NCI-H187 (cell line): Measurements from ENCODE around the gene GGA3.

Experiments
- DNase-seq, 2 experiments: peaks; one replicate each; lab custom pipeline; 2025; lab: John Stamatoyannopoulos, UW

The GGA3 gene

GRCh38 chr17:75246404-75246803 is 15.0 kb downstream of the GGA3 start:
- DNase-seq: no peak

DNA sequence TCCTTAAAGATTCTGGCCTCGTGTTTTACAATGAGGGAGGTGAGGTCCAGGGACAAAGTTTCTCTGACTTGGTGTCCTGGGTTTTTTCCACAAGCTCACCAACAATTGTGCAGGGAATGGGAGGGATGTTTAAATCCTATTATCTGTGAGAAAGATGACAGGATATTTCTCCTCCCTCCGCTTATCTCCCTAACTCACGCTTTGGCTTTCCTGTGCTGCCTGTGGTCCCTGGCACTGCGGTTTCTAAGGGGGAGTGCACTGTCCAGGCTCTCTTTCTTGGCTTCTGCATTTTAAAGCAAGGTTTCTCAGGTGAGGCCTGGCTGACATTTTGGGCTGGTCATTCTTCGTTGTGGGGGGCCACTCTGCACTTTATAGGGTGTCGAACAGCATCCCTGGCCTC is 16.4 kb downstream of the GGA3 start:
- no peak for DNase-seq

DNA sequence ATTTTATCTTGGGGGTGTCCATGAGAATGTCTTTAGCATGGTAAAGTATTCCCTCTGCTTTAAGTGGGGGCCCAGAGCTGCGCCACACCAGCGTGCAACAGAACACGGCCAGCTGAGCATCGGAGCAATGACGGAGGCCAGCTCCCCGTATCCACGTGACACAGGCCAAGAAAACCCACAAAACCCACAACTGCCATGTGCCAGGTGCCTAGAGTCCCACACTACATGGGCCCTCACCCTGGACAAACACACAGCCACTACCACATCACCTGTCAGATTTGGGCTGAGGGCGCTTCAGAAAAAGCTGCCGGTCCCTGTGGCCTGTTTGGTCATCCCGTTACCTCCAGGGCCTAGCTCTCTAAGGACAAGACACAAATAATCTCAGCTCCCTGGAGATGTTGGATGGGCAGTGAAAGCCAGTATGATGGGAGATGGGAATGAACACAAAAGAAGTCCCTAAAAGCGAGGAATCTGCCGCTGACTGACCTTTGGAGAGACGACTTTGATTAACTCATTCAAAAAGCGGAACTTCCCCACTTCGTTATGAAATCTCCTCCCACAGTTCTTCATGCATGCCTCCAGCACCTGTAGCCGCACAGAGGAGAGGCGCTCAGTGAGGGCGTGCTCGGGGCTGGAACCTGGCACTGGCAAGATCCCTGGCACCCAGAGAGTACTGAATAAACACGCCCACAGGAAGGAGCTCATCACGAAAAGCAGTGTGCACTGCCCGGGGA is 17.1 kb downstream of the GGA3 start:
- DNase-seq: no peak

DNA sequence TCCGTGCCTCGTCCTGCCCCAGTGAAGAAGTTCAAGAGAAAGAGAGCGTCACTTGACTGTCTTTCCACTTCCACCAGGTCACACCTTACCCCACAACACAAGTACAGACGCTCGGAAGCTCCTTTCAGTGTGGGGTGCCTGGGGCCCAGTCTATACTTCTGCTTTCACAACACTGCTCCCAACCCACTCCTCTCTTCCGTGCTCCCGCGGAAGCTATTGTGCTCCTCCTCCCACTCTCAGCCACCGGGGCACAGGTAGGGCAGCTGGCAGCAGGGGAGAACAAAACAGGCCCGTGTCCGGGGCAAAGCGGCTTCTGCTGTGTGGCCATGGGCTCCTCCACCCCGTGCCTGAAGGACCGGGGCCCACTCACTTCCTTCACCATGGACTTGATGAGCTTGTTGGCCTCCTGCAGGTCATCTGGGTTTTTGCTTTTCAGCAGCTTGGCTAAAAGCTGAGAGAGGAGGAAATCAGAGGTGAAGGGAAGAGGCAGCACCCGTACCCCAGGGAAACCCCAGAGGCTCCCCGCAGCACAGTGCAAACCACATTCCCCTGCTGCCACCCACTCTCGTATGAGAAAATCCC is 18.9 kb downstream of the GGA3 start:
- DNase-seq: no peak

DNA sequence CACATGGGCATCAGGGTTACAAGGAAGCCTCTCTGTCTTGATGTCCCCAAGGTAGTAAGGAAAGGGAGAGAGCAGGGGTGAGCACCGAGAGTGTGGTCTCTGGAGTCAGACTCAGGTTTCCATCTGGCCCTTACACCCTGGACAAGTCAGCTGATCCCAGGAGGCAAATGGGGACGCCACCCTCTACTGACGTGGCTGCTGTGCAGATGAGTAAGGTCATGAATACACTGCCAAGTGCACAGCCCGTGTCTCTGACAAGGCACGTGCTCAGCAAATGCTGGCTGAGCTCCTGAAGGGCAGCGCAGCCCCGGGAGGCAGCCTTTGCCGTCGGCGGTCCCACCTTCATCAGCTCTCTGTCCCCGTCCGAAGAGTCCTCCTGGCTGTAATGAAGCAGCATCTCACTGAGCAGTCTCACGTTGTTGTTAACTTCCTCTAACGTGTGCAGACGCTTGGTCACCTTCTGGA is 19.4 kb downstream of the GGA3 start:
- DNase-seq: no peak

DNA sequence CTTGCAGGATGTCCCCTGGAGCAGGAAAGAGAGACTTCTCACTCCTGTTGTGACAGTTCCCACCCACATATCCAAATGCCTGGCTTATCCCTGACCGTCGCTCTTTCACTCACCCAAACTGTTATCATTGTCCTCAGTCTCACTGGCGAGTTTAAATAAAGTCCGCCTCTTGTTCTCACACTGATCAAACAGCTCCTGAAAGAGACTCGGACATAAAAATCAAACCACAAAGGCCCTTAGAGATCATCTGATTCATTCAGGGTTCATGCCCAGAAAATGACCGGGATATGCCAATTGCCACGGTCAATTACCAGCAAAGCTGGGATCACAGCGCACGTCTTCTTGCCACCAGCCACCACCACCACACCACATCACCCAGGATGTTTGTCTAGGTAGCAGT is 19.9 kb downstream of the GGA3 start:
- DNase-seq: no peak

DNA sequence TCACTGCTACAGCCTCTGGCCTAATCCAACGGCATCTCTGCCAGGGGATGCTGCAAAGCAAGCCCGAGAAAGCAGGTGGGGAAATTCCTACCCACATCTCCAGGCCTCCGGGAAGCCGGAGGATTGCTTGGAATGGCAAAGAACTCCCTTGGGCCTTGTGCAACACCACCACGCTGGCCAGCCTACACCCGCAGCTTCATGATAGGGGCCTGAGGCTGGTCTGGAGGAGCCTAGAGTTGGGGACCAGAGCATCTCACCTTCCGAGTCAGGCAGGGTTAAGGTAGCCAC is 20.3 kb downstream of the GGA3 start:
- no peak for DNase-seq

DNA sequence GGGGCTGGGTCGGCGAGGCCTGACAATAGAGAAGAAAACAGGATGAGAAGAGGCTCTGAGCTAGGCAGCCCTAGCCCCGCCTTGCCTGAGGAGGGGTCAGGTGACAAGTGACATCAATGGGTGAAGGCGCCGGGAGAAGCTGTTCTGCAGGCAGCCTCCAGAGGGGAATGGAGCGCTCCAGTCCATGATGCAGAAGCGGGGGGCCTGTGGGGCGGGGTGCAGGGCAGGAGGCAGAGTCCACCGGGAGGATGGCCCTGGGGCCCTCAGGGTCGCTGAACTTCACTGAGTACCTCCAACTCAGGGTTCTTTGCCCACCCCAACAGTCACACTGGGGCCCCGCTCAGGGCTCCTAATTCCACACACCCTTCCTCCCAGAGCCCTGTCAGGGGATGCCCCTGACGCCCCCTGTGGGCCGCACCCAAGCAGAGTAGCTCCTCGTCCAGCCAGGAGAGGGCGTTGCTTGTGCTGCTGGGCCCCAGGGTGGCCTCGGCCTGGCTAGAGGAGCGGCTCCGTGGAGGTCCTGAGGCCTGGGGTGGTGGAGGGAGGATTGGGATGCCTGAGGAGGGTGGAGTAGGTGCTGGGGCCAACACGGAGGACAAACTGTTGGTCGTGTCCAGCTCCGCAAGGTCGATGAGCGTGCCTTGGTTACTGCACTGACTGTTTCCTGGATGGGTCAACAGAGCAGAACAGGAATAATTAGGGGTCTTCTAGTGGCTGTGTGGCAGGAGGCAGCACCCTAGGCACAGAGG is 20.8 kb downstream of the GGA3 start:
- DNase-seq: peak in 1 of 2 experiments; percentile 18

DNA sequence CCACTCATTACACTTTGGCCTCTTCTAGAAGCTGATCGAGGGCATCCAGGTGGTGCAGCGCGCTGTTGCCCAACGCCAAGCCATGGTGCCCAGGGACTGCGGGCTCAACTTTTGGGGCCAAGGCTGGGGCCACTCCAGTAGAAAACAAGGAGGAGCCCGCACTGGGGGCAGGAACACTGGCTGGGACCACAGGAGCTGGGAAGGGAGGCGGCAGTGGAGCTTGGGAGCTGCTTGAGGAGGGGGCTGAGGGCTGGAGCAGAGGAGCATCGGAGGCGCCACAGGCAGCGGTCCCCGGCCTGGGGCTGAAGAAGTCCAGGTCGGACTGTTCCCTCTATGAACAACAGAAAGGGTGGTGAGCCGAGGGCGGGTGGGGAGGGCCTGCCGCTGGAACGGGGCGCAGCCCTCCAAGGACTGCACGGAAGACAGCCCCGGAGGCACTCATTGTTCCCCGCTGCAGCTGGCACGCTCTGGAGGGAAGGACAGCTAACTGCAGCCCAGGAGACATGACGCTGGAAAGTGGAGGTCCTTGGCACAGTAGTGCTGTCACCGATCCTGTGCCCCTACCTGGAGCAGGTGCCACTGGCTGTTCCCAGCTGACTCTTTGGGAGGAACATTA is 21.5 kb downstream of the GGA3 start:
- no peak for DNase-seq

DNA sequence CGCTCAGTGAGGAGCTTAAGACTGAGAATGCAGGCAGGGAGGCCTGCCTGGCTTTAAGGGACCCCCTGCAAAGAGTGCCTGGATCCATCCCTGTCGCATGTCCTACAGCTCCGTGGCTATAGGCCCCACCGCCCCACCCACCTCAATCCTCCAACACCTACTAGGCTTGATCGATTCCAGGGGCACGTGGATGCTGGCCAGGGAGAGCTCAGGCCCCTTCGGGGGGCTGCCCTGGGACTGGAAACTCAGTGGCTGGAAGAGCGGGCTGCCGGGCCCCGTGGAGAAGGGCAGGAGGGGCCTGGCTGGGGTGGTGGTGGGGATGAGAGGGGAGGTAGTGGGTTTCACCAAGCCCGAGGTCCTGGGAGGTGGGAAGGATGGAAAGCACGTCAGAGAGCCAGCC is 22.2 kb downstream of the GGA3 start:
- no peak for DNase-seq

GRCh38 chr17:75238684-75239191 is 22.7 kb downstream of the GGA3 start:
- peak in 1 of 2 experiments; percentile 38 for DNase-seq

- DNase-seq: no peak
These were observed 23.3 kb downstream of the GGA3 start for GRCh38 chr17:75238020-75238580.

DNA sequence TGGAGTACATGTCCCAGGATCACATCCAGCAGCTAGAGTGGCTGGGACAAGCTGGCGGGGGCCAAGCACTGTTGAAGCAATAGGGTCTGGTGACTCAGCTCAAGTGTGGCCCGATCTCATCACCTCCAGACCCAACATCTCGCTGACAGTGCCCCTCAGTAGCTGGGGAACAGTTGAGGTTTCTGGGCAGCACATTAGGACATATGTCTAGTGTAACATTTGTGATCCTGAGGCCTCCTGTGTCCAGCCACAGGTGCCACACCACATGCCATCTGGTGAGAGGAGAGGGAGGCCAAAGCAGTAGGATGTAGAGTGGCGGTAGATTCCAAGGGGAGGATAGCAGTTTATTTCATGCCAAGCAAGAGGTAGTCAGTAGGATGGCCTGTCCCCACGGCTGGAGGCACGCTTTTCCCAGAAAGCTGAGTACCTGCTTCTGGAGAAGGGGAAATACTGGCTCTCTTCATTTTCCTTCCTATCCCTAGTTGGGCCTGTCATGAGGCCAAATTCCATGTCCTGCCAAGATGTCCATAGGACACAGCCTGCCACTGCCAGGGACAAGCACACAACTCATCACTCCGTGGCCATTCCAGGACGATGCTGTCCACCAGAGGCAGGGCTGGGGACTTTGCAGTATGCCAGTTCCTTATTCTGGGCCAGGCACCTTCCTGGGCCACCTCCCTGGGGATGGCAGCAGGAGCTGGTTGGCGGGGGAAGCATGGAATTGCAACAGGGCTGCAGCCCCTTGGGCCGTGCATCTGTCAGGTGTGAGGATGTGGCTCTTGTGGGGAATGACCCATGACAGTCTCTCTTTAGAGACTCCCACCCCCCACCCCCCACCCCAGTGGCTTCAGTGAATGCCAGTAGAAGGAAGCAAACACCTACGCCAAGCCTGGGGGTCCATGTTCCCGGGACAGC is 24.0 kb downstream of the GGA3 start:
- DNase-seq: no peak

DNA sequence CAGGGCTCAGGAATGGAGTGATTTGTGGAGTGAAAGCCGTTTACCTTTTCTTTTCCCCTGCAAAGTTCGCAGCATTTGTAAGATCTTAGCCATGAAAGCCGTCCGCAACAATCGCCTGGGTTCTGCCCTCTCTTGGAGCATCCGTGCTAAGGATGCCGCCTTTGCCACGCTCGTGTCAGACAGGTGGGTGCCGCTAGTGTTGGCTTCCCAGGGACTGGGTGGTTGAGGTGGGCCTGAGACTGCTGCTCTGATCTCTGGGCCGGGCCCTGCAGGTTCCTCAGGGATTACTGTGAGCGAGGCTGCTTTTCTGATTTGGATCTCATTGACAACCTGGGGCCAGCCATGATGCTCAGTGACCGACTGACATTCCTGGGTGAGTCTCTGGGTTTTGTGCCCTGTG is 28.6 kb downstream of the GGA3 start:
- no peak for DNase-seq

DNA sequence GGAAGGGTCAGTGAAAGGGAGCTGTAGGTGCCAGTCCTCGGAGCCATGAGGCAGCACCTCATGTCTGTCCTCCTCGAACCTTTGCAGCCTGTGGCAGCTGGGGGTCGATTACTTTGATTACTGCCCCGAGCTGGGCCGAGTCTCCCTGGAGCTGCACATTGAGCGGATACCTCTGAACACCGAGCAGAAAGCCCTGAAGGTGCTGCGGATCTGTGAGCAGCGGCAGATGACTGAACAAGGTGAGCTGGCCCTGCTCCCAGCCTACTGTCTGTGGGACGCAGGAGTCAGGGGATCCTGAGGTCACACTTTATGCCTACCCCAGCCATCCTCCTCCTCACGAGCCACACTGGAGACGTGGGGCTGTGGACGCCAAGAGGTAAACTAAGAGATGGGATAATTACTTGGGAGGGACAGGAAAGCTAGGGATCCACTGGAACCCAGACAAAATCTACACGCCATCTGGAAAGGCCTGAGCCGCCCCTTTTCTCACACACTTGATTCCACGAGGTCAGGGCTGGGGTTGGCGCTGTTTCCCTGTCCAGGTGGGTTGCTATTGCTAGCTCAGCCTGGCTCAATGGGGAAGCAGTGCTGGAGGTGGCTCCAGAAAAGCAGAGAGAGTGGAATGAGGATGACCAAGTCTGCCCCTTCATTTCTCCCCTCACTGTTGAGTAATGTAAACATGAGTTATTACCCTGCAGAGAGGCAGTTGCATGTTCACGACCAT is 29.5 kb downstream of the GGA3 start:
- DNase-seq: no peak

DNA sequence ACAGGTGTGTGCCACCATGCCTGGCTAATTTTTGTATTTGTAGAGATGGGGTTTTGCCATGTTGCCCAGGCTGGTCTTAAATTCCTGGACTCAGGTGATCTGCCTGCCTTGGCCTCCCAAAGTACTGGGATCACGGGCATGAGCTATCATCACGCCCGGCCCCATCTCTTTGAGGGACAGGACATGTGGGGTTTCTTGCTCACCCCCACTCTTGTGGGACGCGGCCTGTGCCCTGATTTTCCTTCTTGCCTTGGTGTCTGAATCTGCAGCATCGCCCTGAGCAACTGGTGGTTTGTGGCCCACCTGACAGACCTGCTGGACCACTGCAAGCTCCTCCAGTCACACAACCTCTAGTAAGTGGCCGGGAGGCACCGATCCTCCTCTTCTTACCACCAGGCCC is 30.3 kb downstream of the GGA3 start:
- DNase-seq: no peak

GRCh38 chr17:75228847-75229246 is 32.6 kb downstream of the GGA3 start:
- DNase-seq: no peak

DNA sequence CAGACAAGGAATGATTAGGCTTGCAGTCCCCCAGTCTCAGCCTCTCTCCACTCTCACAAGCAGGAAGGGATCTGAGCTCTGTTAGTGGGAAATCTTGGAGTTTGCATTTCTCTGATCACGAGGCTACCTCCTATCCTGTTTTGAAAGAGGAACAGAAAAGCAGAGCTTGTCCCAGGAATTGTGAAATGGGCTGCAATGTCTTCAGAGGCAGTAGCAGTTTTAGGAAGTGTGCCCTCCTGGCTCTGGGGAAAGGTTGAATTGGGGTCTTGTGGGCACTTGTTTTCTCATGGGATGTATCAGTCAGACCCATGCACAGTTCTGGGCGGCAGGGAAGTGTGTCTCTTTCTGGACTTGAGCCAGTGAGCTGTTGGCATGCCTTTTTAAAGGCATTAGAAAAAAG is 33.1 kb downstream of the GGA3 start:
- DNase-seq: no peak

- DNase-seq: no peak
These were observed 33.7 kb downstream of the GGA3 start for GRCh38 chr17:75227729-75228128.

GRCh38 chr17:75225016-75225415 is 36.4 kb downstream of the GGA3 start:
- DNase-seq: no peak

DNA sequence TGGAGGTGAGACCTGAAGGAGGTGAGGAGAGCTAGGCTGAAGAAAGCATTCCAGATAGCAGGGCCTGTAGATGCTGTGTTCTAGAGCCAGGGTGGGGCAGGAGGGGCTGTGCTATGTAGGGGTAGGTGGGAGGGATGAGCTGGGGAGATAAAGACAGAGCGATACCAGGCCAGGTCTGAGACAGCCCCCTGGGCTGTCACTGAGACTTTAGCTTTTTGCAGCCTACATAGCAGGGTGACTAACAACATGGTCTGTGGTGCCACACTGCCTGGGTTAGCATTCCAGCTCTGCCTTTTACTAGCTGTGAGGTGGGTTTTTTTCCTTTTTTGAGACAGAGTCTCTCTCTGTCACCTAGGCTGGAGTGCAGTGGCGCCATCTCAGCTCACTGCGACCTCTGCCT is 41.6 kb downstream of the GGA3 start:
- DNase-seq: no peak
